ENCODE measurements around the gene CPXM1. TPM values are rescaled to one million over a fixed set of nuclear protein-coding genes. Genes with fewer than 3 reads are reported as not detected.

Gene CPXM1
- total and polyA plus RNA-seq, 9 of the 15 experiments (the other 6 are each of a cell fraction or from before 2014, with no cell fraction given), result 0.04 to 1.1 (median 0.37) TPM; not detected in 2

DNA sequence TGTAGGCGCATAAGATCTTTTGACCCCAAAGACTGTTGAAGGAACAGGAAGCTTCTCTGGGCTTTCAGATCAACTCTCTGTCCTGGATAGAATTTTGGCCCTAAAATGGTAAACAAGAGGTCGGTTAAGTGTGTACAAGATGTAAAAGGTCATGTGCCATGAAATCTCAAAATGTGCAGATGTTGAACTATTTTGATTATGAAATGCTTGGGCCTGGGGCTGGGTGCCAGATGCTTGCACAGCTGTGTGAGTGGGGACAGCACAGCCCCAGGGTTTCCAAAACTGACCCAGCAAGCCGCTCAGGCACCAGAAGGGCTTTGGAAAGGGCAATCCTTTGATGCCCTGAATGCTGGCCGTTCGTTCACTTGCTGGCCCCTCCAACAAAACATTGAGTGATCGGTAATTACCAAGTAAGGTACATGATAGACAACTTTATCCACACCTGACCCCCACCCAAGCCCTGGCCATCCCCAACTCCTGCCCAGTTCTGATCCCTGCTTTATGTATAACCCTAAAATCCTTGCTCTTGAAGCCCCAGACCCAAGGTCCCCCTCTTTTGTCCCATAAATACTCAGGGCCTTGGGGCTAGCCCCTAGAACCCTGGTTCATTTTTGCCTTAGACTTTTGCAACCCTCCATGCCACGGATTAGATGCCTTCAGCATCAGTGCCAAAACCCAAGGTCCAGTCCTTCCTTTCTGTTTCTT lies 17.6 kb upstream of the CPXM1 start (continued):
- TF ChIP-seq, protein P1, sequence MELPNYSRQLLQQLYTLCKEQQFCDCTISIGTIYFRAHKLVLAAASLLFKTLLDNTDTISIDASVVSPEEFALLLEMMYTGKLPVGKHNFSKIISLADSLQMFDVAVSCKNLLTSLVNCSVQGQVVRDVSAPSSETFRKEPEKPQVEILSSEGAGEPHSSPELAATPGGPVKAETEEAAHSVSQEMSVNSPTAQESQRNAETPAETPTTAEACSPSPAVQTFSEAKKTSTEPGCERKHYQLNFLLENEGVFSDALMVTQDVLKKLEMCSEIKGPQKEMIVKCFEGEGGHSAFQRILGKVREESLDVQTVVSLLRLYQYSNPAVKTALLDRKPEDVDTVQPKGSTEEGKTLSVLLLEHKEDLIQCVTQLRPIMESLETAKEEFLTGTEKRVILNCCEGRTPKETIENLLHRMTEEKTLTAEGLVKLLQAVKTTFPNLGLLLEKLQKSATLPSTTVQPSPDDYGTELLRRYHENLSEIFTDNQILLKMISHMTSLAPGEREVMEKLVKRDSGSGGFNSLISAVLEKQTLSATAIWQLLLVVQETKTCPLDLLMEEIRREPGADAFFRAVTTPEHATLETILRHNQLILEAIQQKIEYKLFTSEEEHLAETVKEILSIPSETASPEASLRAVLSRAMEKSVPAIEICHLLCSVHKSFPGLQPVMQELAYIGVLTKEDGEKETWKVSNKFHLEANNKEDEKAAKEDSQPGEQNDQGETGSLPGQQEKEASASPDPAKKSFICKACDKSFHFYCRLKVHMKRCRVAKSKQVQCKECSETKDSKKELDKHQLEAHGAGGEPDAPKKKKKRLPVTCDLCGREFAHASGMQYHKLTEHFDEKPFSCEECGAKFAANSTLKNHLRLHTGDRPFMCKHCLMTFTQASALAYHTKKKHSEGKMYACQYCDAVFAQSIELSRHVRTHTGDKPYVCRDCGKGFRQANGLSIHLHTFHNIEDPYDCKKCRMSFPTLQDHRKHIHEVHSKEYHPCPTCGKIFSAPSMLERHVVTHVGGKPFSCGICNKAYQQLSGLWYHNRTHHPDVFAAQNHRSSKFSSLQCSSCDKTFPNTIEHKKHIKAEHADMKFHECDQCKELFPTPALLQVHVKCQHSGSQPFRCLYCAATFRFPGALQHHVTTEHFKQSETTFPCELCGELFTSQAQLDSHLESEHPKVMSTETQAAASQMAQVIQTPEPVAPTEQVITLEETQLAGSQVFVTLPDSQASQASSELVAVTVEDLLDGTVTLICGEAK (IDR thresholded peaks at IDR 0.05), result no peak
- TF ChIP-seq, protein P1 (CRISPR knock-in tag; IDR thresholded peaks at IDR 0.05), result no peak
- TF ChIP-seq ZNF785 (CRISPR knock-in tag; IDR thresholded peaks at IDR 0.05) (no peak), IFI16 (CRISPR knock-in tag; IDR thresholded peaks at IDR 0.05) (no peak), JUNB (CRISPR knock-in tag; conservative IDR thresholded peaks at IDR 0.05) (no peak)
- TF ChIP-seq, protein P2, sequence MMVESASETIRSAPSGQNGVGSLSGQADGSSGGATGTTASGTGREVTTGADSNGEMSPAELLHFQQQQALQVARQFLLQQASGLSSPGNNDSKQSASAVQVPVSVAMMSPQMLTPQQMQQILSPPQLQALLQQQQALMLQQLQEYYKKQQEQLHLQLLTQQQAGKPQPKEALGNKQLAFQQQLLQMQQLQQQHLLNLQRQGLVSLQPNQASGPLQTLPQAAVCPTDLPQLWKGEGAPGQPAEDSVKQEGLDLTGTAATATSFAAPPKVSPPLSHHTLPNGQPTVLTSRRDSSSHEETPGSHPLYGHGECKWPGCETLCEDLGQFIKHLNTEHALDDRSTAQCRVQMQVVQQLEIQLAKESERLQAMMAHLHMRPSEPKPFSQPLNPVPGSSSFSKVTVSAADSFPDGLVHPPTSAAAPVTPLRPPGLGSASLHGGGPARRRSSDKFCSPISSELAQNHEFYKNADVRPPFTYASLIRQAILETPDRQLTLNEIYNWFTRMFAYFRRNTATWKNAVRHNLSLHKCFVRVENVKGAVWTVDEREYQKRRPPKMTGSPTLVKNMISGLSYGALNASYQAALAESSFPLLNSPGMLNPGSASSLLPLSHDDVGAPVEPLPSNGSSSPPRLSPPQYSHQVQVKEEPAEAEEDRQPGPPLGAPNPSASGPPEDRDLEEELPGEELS (CRISPR knock-in tag; IDR thresholded peaks at IDR 0.05; ENCODE audit: borderline replicate concordance), result no peak

Data from K562 (cell line).